GM13977 (cell line): ENCODE measurements around the gene RAB36.

Source experiments
- DNase-seq: peaks from one replicate; pipeline ENCODE4 v3.0.0; 2012; ENCODE audit warnings: low spot score
- in situ Hi-C: fragments of 300-500 bp; cut with MboI; formaldehyde crosslinking; loops from one replicate; pipeline ENCODE4 v1.12.0; 2022; ENCODE audit warnings: low sequenced_read_pairs, low pct_unique_long_range_greater_than_20kb, mixed read lengths, inconsistent platforms; ENCODE audit not compliant: unreplicated experiment
- TF ChIP-seq, protein P1 (sequence below): IDR thresholded peaks from 2 replicates; pipeline ENCODE4 v1.5.1; 2012; ENCODE audit warnings: mild to moderate bottlenecking, control low read depth; ENCODE audit not compliant: insufficient read depth; ENCODE audit errors: extremely low read depth, missing control alignments

RAB36 gene

DNA sequence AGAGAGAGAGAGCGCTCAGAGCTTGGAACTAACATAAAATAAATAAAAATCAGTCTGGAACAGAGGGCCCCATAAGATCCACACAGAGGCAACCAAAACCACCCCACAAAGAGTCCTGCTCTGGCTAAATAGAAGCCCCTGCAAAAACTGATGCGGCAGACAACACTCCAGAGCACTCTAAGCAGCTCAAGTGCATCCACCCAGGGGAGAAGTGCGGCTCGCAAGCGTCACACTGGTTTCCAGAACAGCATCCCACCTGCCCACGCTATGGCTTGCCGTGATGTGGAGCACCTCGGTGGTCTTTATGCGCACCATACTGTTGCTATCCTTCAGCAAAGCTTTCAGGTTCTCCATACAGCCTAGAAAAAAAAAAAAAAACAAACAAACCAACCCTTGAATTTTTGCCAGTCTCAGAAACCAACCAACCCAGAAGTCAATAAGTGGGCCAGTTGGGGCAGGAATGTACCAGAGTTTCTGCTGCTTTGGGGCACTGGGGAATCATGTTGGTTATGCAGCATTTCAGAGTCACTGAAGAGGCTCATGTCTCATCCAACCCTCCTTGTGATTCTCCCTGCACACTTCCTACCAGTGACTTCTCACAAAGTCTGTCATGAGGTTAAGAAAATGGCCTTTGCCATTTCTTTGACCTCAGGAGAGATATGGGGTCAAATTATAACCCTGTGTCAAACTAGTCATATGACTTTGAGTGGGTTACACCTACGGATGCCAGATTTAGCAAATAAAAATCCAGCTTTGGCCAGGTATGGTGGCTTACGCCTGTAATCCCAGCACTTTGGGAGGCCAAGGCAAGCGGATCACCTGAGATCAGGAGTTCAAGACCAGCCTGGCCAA, 6.5 kb upstream of the RAB36 start:
- DNase-seq = no peak
- in situ Hi-C loops = loop anchor here (25.0 kb wide), 2 partner anchors 777 to 927 kb away; no protein-coding TSS in a partner anchor
- TF ChIP-seq, protein P1, sequence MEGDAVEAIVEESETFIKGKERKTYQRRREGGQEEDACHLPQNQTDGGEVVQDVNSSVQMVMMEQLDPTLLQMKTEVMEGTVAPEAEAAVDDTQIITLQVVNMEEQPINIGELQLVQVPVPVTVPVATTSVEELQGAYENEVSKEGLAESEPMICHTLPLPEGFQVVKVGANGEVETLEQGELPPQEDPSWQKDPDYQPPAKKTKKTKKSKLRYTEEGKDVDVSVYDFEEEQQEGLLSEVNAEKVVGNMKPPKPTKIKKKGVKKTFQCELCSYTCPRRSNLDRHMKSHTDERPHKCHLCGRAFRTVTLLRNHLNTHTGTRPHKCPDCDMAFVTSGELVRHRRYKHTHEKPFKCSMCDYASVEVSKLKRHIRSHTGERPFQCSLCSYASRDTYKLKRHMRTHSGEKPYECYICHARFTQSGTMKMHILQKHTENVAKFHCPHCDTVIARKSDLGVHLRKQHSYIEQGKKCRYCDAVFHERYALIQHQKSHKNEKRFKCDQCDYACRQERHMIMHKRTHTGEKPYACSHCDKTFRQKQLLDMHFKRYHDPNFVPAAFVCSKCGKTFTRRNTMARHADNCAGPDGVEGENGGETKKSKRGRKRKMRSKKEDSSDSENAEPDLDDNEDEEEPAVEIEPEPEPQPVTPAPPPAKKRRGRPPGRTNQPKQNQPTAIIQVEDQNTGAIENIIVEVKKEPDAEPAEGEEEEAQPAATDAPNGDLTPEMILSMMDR = no peak

- in situ Hi-C loops = loop anchor here (25.0 kb wide), 2 partner anchors 778 to 928 kb away; no protein-coding TSS in a partner anchor
- TF ChIP-seq, protein P1 = no peak
- no peak for DNase-seq
These were observed 4.9 kb upstream of the RAB36 start for GRCh38 chr22:23140385-23140784.

GRCh38 chr22:23142546-23143105, 2.7 kb upstream of the RAB36 start:
- in situ Hi-C loops = loop anchor here (25.0 kb wide), 2 partner anchors 780 to 930 kb away; no protein-coding TSS in a partner anchor
- TF ChIP-seq, protein P1 = no peak
- no peak for DNase-seq

GRCh38 chr22:23143119-23143518, 2.2 kb upstream of the RAB36 start:
- TF ChIP-seq, protein P1 = no peak
- no peak for DNase-seq
- in situ Hi-C loops = loop anchor here (25.0 kb wide), 2 partner anchors 781 to 931 kb away; no protein-coding TSS in a partner anchor

GRCh38 chr22:23144432-23144831, 845 bp upstream of the RAB36 start:
- DNase-seq = no peak
- TF ChIP-seq, protein P1 = no peak
- in situ Hi-C loops = loop anchor here (25.0 kb wide), 2 partner anchors 782 to 932 kb away; no protein-coding TSS in a partner anchor

DNA sequence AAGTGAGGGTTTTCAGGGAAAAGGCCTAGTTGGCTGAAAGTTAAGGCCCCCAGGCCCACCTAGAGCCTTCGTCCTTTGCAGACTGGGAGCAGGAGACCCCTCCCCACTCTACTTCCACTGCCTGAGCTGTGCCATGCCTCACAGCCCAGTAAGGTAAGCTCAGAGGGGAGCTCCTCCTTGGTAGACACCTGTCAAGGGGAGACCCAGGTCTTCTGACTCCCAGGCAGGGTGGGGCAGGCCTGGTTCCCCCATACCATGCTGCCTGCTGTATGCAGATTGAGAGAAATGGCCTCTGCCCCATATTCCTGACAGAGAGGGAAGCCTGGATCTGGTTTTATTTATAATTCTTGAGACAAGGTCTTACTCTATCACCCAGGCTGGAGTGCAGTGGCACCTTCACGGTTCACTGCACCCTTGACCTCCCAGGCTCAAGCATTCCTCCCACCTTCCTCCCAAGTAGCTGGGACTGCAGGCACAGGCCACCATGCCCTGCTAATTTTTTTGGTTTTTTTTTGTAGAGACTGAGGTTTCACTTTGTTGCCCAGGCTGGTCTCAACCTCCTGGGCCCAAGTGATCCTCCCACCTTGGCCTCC, 697 bp downstream of the RAB36 start:
- TF ChIP-seq, protein P1 = no peak
- no peak for DNase-seq
- in situ Hi-C loops = loop anchor here (25.0 kb wide), 2 partner anchors 784 to 934 kb away; no protein-coding TSS in a partner anchor
